GM18502 (cell line): ENCODE results near the gene GSG1L.
"Not testable (repeated sequence)": the region's sequence is repeated elsewhere in the genome, so short reads cannot be mapped to it uniquely, and the experiment has no call there.

Experiments
- ATAC-seq: cut with Tn5 transposase; IDR thresholded peaks from one replicate; pipeline ENCODE4 v1.9.1; 2021; ENCODE audit warnings: mild to moderate bottlenecking; ENCODE audit not compliant: unreplicated experiment, poor library complexity

The GSG1L gene

GRCh38 chr16:27961296-27961620 lies 102.3 kb downstream of the GSG1L start:
- ATAC-seq = no peak

- no peak for ATAC-seq
Measured at GRCh38 chr16:27960619-27961295, 102.8 kb downstream of the GSG1L start.

- ATAC-seq = no peak
Measured at GRCh38 chr16:27959914-27960313, 103.6 kb downstream of the GSG1L start.

GRCh38 chr16:27954191-27954590 lies 109.3 kb downstream of the GSG1L start:
- ATAC-seq = no peak

- no peak for ATAC-seq
Measured at GRCh38 chr16:27952811-27953210, 110.7 kb downstream of the GSG1L start.

GRCh38 chr16:27951489-27952120 lies 111.9 kb downstream of the GSG1L start:
- no peak for ATAC-seq

- ATAC-seq = no peak
Measured at GRCh38 chr16:27950206-27950887, 113.2 kb downstream of the GSG1L start.

GRCh38 chr16:27947696-27948095 lies 115.8 kb downstream of the GSG1L start:
- ATAC-seq = no peak

- no peak for ATAC-seq
Measured at GRCh38 chr16:27945233-27945973, 118.1 kb downstream of the GSG1L start.

- no peak for ATAC-seq
Measured at GRCh38 chr16:27943766-27944165, 119.7 kb downstream of the GSG1L start.

GRCh38 chr16:27942071-27942470 lies 121.4 kb downstream of the GSG1L start:
- ATAC-seq = not testable (repeated sequence)

- ATAC-seq = no peak
Measured at GRCh38 chr16:27935076-27935475, 128.4 kb downstream of the GSG1L start.

- ATAC-seq = no peak
Measured at GRCh38 chr16:27932542-27933135, 130.9 kb downstream of the GSG1L start.

- ATAC-seq = no peak
Measured at GRCh38 chr16:27929818-27930217, 133.7 kb downstream of the GSG1L start.

- no peak for ATAC-seq
Measured at GRCh38 chr16:27928542-27928941, 135.0 kb downstream of the GSG1L start.

GRCh38 chr16:27927266-27927901 lies 136.1 kb downstream of the GSG1L start:
- ATAC-seq = no peak

- ATAC-seq = no peak
Measured at GRCh38 chr16:27925612-27926011, 137.9 kb downstream of the GSG1L start.

- no peak for ATAC-seq
Measured at GRCh38 chr16:27924411-27925118, 138.9 kb downstream of the GSG1L start.

GRCh38 chr16:27923751-27924150 lies 139.8 kb downstream of the GSG1L start:
- ATAC-seq = no peak

GRCh38 chr16:27922433-27922832 lies 141.1 kb downstream of the GSG1L start:
- ATAC-seq = no peak
